ENCODE results near the gene SPAG16.

SPAG16 gene

GRCh38 chr2:213524164-213524563 lies 239.9 kb downstream of the SPAG16 start:
- H3K4me3 ChIP-seq (ENCODE audit: low read depth, low read length): no peak overlapping the region
- no peak for TF ChIP-seq CTCF (IDR thresholded peaks at IDR 0.05; ENCODE audit: borderline replicate concordance, insufficient read depth, low read depth, low read length)

DNA sequence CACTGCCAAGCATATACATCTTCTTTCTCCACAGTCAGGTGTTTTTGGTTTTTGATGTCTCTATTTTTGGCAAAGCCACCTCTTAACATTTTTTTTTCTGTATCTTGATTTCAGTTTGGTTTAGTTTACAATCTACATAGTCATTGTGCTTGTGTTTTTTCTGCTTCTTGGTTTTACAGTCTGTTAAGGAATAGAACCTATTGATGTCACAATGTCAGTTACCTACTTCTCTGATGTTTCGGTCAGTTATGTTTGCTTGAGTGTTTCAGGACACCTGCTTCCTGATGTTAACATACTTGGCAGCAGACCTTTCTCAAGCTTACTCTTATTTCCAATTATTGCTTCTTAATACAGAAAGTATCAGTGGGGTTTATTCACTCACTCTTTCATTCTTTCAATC lies 253.3 kb downstream of the SPAG16 start:
- no peak for TF ChIP-seq CTCF (IDR thresholded peaks at IDR 0.05; ENCODE audit: borderline replicate concordance, insufficient read depth, low read depth, low read length)

DNA sequence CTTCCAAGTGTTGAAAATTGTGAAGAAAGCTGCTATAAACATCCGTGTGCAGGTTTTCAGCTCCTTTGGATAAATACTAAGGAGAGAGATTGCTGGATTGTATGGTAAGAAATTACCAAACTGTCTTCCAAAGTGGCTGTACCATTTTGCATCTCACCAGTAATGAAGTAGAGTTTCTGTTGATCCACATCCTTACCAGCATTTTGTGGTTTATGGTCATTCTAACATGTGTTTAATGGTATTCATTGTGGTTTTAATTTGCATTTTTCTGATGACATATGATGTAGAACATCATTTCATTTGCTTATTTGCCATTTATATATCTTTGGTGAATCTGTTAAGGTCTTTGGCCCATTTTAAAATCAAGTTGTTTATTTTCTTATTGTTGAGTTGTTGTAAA lies 260.7 kb downstream of the SPAG16 start:
- TF ChIP-seq CTCF (IDR thresholded peaks at IDR 0.05; ENCODE audit: borderline replicate concordance, insufficient read depth, low read depth, low read length): no peak
- H3K4me3 ChIP-seq (ENCODE audit: low read depth, low read length): no peak overlapping the region

More for the DNA sequence above, 253.3 kb downstream of the SPAG16 start:
- H3K4me3 ChIP-seq (ENCODE audit: low read depth, low read length): no peak overlapping the region

DNA sequence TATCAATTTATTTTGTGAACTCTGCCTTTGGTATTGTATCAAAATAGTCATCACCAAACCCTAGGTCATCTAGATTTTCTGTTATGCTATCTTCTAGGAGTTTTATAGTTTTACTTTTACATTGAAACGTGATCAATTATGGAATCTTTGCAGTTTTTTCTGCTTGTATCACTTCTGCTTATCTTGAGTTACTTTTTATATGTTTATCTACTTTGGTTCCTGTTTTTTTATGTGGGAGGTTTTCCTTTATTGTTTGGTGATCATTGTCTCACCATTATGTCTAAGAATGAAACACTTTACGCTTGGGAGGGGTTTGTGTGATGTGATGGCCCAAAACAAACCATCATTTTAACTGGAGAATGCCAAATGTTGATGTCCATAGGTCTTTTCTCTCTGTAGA lies 261.2 kb downstream of the SPAG16 start:
- H3K4me3 ChIP-seq (ENCODE audit: low read depth, low read length): no peak overlapping the region
- TF ChIP-seq CTCF (IDR thresholded peaks at IDR 0.05; ENCODE audit: borderline replicate concordance, insufficient read depth, low read depth, low read length): no peak

DNA sequence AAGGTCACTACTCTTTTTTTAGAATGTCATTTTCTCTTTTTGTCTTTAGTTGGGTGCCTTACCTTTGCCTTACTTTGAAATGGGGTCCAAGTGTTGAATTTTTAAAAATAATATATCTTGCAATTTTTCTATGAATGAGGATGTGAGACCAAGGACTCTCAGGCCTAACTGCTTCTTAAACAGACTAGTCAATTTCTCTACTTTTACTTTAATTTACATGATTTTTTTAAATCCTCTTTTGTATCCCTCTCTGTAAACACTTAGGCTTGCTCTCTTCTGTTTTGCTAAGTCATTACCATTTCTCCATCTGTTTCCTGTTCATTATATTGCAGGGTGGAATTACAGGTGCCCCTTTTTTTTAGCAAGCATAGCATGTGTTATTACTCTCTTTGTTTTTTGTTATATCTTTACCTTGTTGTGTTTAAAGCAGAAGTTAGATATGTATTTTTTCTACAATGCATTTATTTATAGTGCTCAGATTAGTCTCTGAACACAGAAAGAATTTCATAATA lies 261.8 kb downstream of the SPAG16 start:
- TF ChIP-seq CTCF (IDR thresholded peaks at IDR 0.05; ENCODE audit: borderline replicate concordance, insufficient read depth, low read depth, low read length): no peak
- no peak overlapping the region for H3K4me3 ChIP-seq (ENCODE audit: low read depth, low read length)

DNA sequence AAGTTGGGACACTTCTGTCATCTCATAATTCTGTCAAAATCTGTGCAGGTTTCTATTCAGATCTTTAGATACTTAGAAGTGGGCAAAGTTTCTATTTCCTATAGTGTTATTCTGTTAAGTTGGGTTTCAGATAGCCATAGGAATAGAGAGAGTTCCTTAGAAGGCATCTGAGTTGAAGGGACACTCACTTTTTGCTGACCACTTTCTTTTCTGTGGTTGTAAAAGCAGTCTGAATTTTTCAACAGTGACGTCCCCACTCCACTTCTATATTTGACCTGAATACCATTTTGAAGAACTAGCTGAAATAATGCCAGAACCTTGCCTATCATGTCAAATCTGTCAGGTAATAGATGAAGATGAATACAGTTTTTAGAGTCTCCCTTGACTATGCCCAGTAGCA lies 267.3 kb downstream of the SPAG16 start:
- no peak overlapping the region for H3K4me3 ChIP-seq (ENCODE audit: low read depth, low read length)
- TF ChIP-seq CTCF (IDR thresholded peaks at IDR 0.05; ENCODE audit: borderline replicate concordance, insufficient read depth, low read depth, low read length): no peak

DNA sequence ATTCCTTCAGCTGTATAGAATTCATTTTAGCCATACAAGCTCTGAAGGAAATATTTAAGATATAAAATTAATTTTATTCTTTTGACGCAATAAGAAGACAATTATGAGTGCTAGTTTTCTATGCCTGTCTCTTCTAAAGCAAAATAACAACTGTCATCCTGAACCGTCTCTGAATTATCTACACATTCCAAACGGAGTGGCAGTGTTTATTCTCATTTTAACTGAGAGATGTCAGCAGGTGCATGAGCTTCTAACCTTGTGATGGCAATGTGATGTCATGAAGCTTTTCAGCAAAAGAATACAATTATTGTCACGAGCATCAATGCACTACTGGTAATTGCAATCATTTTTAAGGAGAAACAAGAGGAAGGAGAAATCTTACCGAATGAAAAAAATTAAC lies 274.8 kb downstream of the SPAG16 start:
- no peak for TF ChIP-seq CTCF (IDR thresholded peaks at IDR 0.05; ENCODE audit: borderline replicate concordance, insufficient read depth, low read depth, low read length)
- no peak overlapping the region for H3K4me3 ChIP-seq (ENCODE audit: low read depth, low read length)
